ENCODE data around the gene FRZB.
"Not testable (repeated sequence)": the region's sequence is repeated elsewhere in the genome, so short reads cannot be mapped to it uniquely, and the experiment has no call there.

Gene FRZB

GRCh38 chr2:182887093-182887492, 20.7 kb upstream of the FRZB start:
- H3K4me3 ChIP-seq (ENCODE audit: low read length in 2 of 2): no peak overlapping the region
- H3K4ac ChIP-seq (ENCODE audit: low read length): no peak overlapping the region
- H3K9ac ChIP-seq (ENCODE audit: low read depth, low read length, poor library complexity): no peak overlapping the region
- no peaks in the 10 kb centered on the region for H3K9me3 ChIP-seq (replicated peaks in 1 of 2; ENCODE audit: control insufficient read depth in 2 of 2, insufficient read depth in 1 of 2, low read depth in 1 of 2, low read length in 2 of 2)
- H3K27me3 ChIP-seq (ENCODE audit: control insufficient read depth in 3 of 3, insufficient read depth in 3 of 3, low read depth in 1 of 3, low read length in 3 of 3): no peaks in the 10 kb centered on the region
- no peak overlapping the region for H2BK12ac ChIP-seq (ENCODE audit: low read length)
- no peak overlapping the region for H2BK120ac ChIP-seq (ENCODE audit: low read depth, low read length)
- no peak overlapping the region for H3K14ac ChIP-seq (ENCODE audit: low read length)
- H2AK5ac ChIP-seq (ENCODE audit: low read depth, low read length): no peak overlapping the region
- no peak overlapping the region for H3K23ac ChIP-seq (ENCODE audit: low read depth, low read length, poor library complexity)
- no peak overlapping the region for H3K18ac ChIP-seq (ENCODE audit: low read length)
- no peak overlapping the region for H2AFZ ChIP-seq (ENCODE audit: low read length)
- no peaks in the 10 kb centered on the region for H3K4me1 ChIP-seq (ENCODE audit: control insufficient read depth in 2 of 2, insufficient read depth in 1 of 2, low read depth in 1 of 2, low read length in 2 of 2)
- H3K4me2 ChIP-seq (ENCODE audit: insufficient read depth, low read length, poor library complexity, severe bottlenecking): no peak overlapping the region
- DNase-seq (ENCODE audit: low spot score): no peak
- no peaks in the 10 kb centered on the region for H3K36me3 ChIP-seq (replicated peaks in 1 of 2; ENCODE audit: control insufficient read depth in 2 of 2, insufficient read depth in 2 of 2, low read length in 2 of 2)
- H2BK15ac ChIP-seq (ENCODE audit: low read length): no peak overlapping the region
- H2BK5ac ChIP-seq (ENCODE audit: low read length): no peak overlapping the region
- H4K91ac ChIP-seq (ENCODE audit: low read depth, low read length, poor library complexity): no peak overlapping the region
- no peaks in the 10 kb centered on the region for H3K79me1 ChIP-seq (ENCODE audit: low read depth, low read length)
- WGBS, 2 donors (ENCODE audit: extremely low coverage in 2 of 2, insufficient read length in 2 of 2, insufficient replicate concordance in 1 of 2): no CpG with 5 or more reads among the region's 6 CpGs
- H3K27ac ChIP-seq (replicated peaks; ENCODE audit: low read length): no peak overlapping the region
- no peak overlapping the region for H4K8ac ChIP-seq (ENCODE audit: low read depth, low read length)

GRCh38 chr2:182885771-182886170, 19.3 kb upstream of the FRZB start:
- no peak overlapping the region for H2BK12ac ChIP-seq (ENCODE audit: low read length)
- no peaks in the 10 kb centered on the region for H3K27me3 ChIP-seq (ENCODE audit: control insufficient read depth in 3 of 3, insufficient read depth in 3 of 3, low read depth in 1 of 3, low read length in 3 of 3)
- no peak overlapping the region for H2BK15ac ChIP-seq (ENCODE audit: low read length)
- H3K79me1 ChIP-seq (ENCODE audit: low read depth, low read length): no peaks in the 10 kb centered on the region
- H3K23ac ChIP-seq (ENCODE audit: low read depth, low read length, poor library complexity): no peak overlapping the region
- H4K8ac ChIP-seq (ENCODE audit: low read depth, low read length): no peak overlapping the region
- H3K36me3 ChIP-seq (replicated peaks in 1 of 2; ENCODE audit: control insufficient read depth in 2 of 2, insufficient read depth in 2 of 2, low read length in 2 of 2): no peaks in the 10 kb centered on the region
- no peak overlapping the region for H3K4ac ChIP-seq (ENCODE audit: low read length)
- no peak overlapping the region for H3K4me2 ChIP-seq (ENCODE audit: insufficient read depth, low read length, poor library complexity, severe bottlenecking)
- DNase-seq (ENCODE audit: low spot score): no peak
- H4K91ac ChIP-seq (ENCODE audit: low read depth, low read length, poor library complexity): no peak overlapping the region
- no peak overlapping the region for H3K14ac ChIP-seq (ENCODE audit: low read length)
- H3K9me3 ChIP-seq (replicated peaks in 1 of 2; ENCODE audit: control insufficient read depth in 2 of 2, insufficient read depth in 1 of 2, low read depth in 1 of 2, low read length in 2 of 2): peaks cover 0 to 1% of the 10 kb centered on the region in 2 donors
- no CpG with 5 or more reads among the region's 1 CpG for WGBS, 2 donors (ENCODE audit: extremely low coverage in 2 of 2, insufficient read length in 2 of 2, insufficient replicate concordance in 1 of 2)
- H2AFZ ChIP-seq (ENCODE audit: low read length): no peak overlapping the region
- H3K18ac ChIP-seq (ENCODE audit: low read length): no peak overlapping the region
- H3K27ac ChIP-seq (replicated peaks; ENCODE audit: low read length): no peak overlapping the region
- no peaks in the 10 kb centered on the region for H3K4me1 ChIP-seq (ENCODE audit: control insufficient read depth in 2 of 2, insufficient read depth in 1 of 2, low read depth in 1 of 2, low read length in 2 of 2)
- no peak overlapping the region for H2AK5ac ChIP-seq (ENCODE audit: low read depth, low read length)
- no peak overlapping the region for H2BK5ac ChIP-seq (ENCODE audit: low read length)
- H3K9ac ChIP-seq (ENCODE audit: low read depth, low read length, poor library complexity): no peak overlapping the region
- H3K4me3 ChIP-seq (ENCODE audit: low read length in 2 of 2): no peak overlapping the region
- no peak overlapping the region for H2BK120ac ChIP-seq (ENCODE audit: low read depth, low read length)

DNA sequence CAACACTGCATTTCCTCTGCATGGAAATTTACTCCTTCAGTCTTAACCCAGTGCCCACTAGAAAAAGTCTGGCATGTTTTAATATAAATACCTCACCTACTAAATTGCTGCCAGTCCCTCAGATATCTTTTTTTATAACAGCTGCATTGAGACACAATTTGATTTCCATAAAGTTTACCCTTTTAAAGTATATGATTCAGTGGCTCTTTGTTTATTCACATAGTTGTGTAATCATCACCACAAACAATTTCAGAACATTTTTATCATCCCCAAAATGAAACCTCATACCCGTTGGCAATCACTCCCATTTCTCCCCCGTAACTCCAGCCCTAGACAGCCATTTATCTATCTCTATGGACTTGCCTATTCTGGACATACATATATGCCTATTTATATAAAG, 17.0 kb upstream of the FRZB start:
- no peak overlapping the region for H3K23ac ChIP-seq (ENCODE audit: low read depth, low read length, poor library complexity)
- no peak overlapping the region for H4K91ac ChIP-seq (ENCODE audit: low read depth, low read length, poor library complexity)
- H3K4me3 ChIP-seq (ENCODE audit: low read length in 2 of 2): no peak overlapping the region
- no peaks in the 10 kb centered on the region for H3K36me3 ChIP-seq (replicated peaks in 1 of 2; ENCODE audit: control insufficient read depth in 2 of 2, insufficient read depth in 2 of 2, low read length in 2 of 2)
- no peak overlapping the region for H2AK5ac ChIP-seq (ENCODE audit: low read depth, low read length)
- no peak overlapping the region for H3K14ac ChIP-seq (ENCODE audit: low read length)
- no peak overlapping the region for H3K27ac ChIP-seq (replicated peaks; ENCODE audit: low read length)
- no peak overlapping the region for H2AFZ ChIP-seq (ENCODE audit: low read length)
- no peaks in the 10 kb centered on the region for H3K27me3 ChIP-seq (ENCODE audit: control insufficient read depth in 3 of 3, insufficient read depth in 3 of 3, low read depth in 1 of 3, low read length in 3 of 3)
- DNase-seq (ENCODE audit: low spot score): no peak
- no peak overlapping the region for H2BK120ac ChIP-seq (ENCODE audit: low read depth, low read length)
- no peaks in the 10 kb centered on the region for H3K79me1 ChIP-seq (ENCODE audit: low read depth, low read length)
- no peaks in the 10 kb centered on the region for H3K4me1 ChIP-seq (ENCODE audit: control insufficient read depth in 2 of 2, insufficient read depth in 1 of 2, low read depth in 1 of 2, low read length in 2 of 2)
- no peak overlapping the region for H2BK12ac ChIP-seq (ENCODE audit: low read length)
- H3K4me2 ChIP-seq (ENCODE audit: insufficient read depth, low read length, poor library complexity, severe bottlenecking): no peak overlapping the region
- no peak overlapping the region for H2BK15ac ChIP-seq (ENCODE audit: low read length)
- no peak overlapping the region for H3K9ac ChIP-seq (ENCODE audit: low read depth, low read length, poor library complexity)
- H3K18ac ChIP-seq (ENCODE audit: low read length): no peak overlapping the region
- H3K4ac ChIP-seq (ENCODE audit: low read length): no peak overlapping the region
- peaks cover 0 to 1% of the 10 kb centered on the region in 2 donors for H3K9me3 ChIP-seq (replicated peaks in 1 of 2; ENCODE audit: control insufficient read depth in 2 of 2, insufficient read depth in 1 of 2, low read depth in 1 of 2, low read length in 2 of 2)
- WGBS, 2 donors (ENCODE audit: extremely low coverage in 2 of 2, insufficient read length in 2 of 2, insufficient replicate concordance in 1 of 2): no CpG with 5 or more reads among the region's 2 CpGs
- no peak overlapping the region for H4K8ac ChIP-seq (ENCODE audit: low read depth, low read length)
- H2BK5ac ChIP-seq (ENCODE audit: low read length): no peak overlapping the region

- not testable (repeated sequence) for H2BK5ac ChIP-seq (ENCODE audit: low read length); H3K36me3 ChIP-seq (replicated peaks in 1 of 2; ENCODE audit: control insufficient read depth in 2 of 2, insufficient read depth in 2 of 2, low read length in 2 of 2); H3K18ac ChIP-seq (ENCODE audit: low read length); H3K4me2 ChIP-seq (ENCODE audit: insufficient read depth, low read length, poor library complexity, severe bottlenecking); H3K79me1 ChIP-seq (ENCODE audit: low read depth, low read length); H2BK12ac ChIP-seq (ENCODE audit: low read length); H3K27me3 ChIP-seq (ENCODE audit: control insufficient read depth in 3 of 3, insufficient read depth in 3 of 3, low read depth in 1 of 3, low read length in 3 of 3); H4K91ac ChIP-seq (ENCODE audit: low read depth, low read length, poor library complexity); H3K4me3 ChIP-seq (ENCODE audit: low read length in 2 of 2); H3K4me1 ChIP-seq (ENCODE audit: control insufficient read depth in 2 of 2, insufficient read depth in 1 of 2, low read depth in 1 of 2, low read length in 2 of 2); H3K27ac ChIP-seq (replicated peaks; ENCODE audit: low read length); H3K9ac ChIP-seq (ENCODE audit: low read depth, low read length, poor library complexity); H4K8ac ChIP-seq (ENCODE audit: low read depth, low read length); H3K14ac ChIP-seq (ENCODE audit: low read length); DNase-seq (ENCODE audit: low spot score); H3K23ac ChIP-seq (ENCODE audit: low read depth, low read length, poor library complexity); H3K9me3 ChIP-seq (replicated peaks in 1 of 2; ENCODE audit: control insufficient read depth in 2 of 2, insufficient read depth in 1 of 2, low read depth in 1 of 2, low read length in 2 of 2); H2BK120ac ChIP-seq (ENCODE audit: low read depth, low read length); H2BK15ac ChIP-seq (ENCODE audit: low read length); H3K4ac ChIP-seq (ENCODE audit: low read length); H2AK5ac ChIP-seq (ENCODE audit: low read depth, low read length); H2AFZ ChIP-seq (ENCODE audit: low read length)
- no CpG with 5 or more reads among the region's 1 CpG for WGBS, 2 donors (ENCODE audit: extremely low coverage in 2 of 2, insufficient read length in 2 of 2, insufficient replicate concordance in 1 of 2)
Observed at GRCh38 chr2:182880100-182880499, 13.7 kb upstream of the FRZB start.
